Transverse colon (tissue), 4 donors: ENCODE results near the gene G6PC1.

Source experiments
- CTCF ChIP-seq, 5 experiments: fragments of 200-600 bp in 3 of 5; fragments of 450-650 bp in 2 of 5; sonication (generic) in 3 of 5; IDR thresholded peaks; 1 replicate in 2 of 5; 2 replicates in 3 of 5; pipeline ENCODE4 v1.5.1; 2016 to 2017; ENCODE audit warnings: antibody characterized with exemption in 5 of 5, inconsistent platforms in 3 of 5, mild to moderate bottlenecking in 2 of 5, moderate library complexity in 1 of 5
- EP300 ChIP-seq: sonication (generic); formaldehyde crosslinking; IDR thresholded peaks from one replicate; pipeline ENCODE4 v1.6.1; 2017; ENCODE audit warnings: antibody characterized with exemption, low read depth
- POLR2AphosphoS5 ChIP-seq, 3 donors: sonication (generic); formaldehyde crosslinking; IDR thresholded peaks; one replicate each; pipeline ENCODE4 v1.6.1; 2016; ENCODE audit warnings: antibody characterized with exemption in 3 of 3

- TF ChIP-seq CTCF (IDR thresholded peaks at IDR 0.05) (no peak), EP300 (no peak), POLR2AphosphoS5 (IDR thresholded peaks at IDR 0.05) (no peak)
Observed at GRCh38 chr17:42886283-42887176, 14.1 kb upstream of the G6PC1 start.
